CD4-positive, alpha-beta memory T cell (primary cell): ENCODE measurements around the gene CAMK2A. TPM values are rescaled to one million over a fixed set of nuclear protein-coding genes. Genes with fewer than 3 reads are reported as not detected.

Source experiments
- CTCF ChIA-PET: fragments of 350-600 bp; sonication (Branson Sonifier 250); formaldehyde crosslinking; loops from one replicate; lab custom pipeline; 2021; ENCODE audit warnings: inconsistent platforms; ENCODE audit not compliant: partially characterized antibody; lab: Charles Lee
- POLR2A ChIA-PET: fragments of 350-600 bp; sonication (Branson Sonifier 250); formaldehyde crosslinking; loops from one replicate; lab custom pipeline; 2021; ENCODE audit not compliant: partially characterized antibody; lab: Charles Lee
- DNase-seq, 5 donors: peaks; one replicate each; pipeline versions ENCODE4 v3.0.0 to v3.0.0-alpha.2; 2020 to 2022; ENCODE audit warnings: mixed read lengths in 1 of 5
- H3K27ac ChIP-seq: one replicate; pipeline ENCODE4 v1.7.0; 2013; ENCODE audit warnings: low read depth, low read length
- H3K27me3 ChIP-seq: 2 replicates; pipeline ENCODE4 v1.7.0; 2013; ENCODE audit warnings: mild to moderate bottlenecking, low read length, moderate library complexity; ENCODE audit not compliant: insufficient read depth
- H3K36me3 ChIP-seq: 2 replicates; pipeline ENCODE4 v1.7.0; 2013; ENCODE audit warnings: mild to moderate bottlenecking, low read length, moderate library complexity; ENCODE audit not compliant: insufficient read depth
- H3K4me1 ChIP-seq: 2 replicates; pipeline ENCODE4 v1.7.0; 2013; ENCODE audit warnings: mild to moderate bottlenecking, low read length, moderate library complexity; ENCODE audit not compliant: insufficient read depth
- H3K4me3 ChIP-seq, 2 donors: one replicate each; pipeline ENCODE4 v1.7.0; 2013; ENCODE audit warnings: low read length in 2 of 2, mild to moderate bottlenecking in 1 of 2
- H3K9me3 ChIP-seq, 2 donors: one replicate each; pipeline ENCODE4 v1.7.0; 2013; ENCODE audit warnings: low read length in 2 of 2, control low read depth in 1 of 2; ENCODE audit not compliant: control insufficient read depth in 1 of 2
- H3K27ac Mint-ChIP-seq, 7 donors: one replicate each; pipeline ENCODE4 v1.8.0; 2020 to 2021; ENCODE audit warnings: mixed read lengths in 7 of 7, mild to moderate bottlenecking in 6 of 7, inconsistent platforms in 3 of 7, moderate library complexity in 3 of 7
- H3K27me3 Mint-ChIP-seq, 2 donors: one replicate each; pipeline ENCODE4 v1.8.0; 2020 to 2021; ENCODE audit warnings: mixed read lengths in 2 of 2
- H3K36me3 Mint-ChIP-seq, 2 donors: one replicate each; pipeline ENCODE4 v1.8.0; 2020 to 2021; ENCODE audit warnings: mixed read lengths in 2 of 2, inconsistent platforms in 1 of 2, mild to moderate bottlenecking in 1 of 2
- H3K4me1 Mint-ChIP-seq, 4 donors: one replicate each; pipeline ENCODE4 v1.8.0; 2020 to 2021; ENCODE audit warnings: mixed read lengths in 4 of 4, mild to moderate bottlenecking in 1 of 4
- H3K4me3 Mint-ChIP-seq, 8 donors: one replicate each; pipeline ENCODE4 v1.8.0; 2020 to 2021; ENCODE audit warnings: mixed read lengths in 8 of 8, mild to moderate bottlenecking in 7 of 8, moderate library complexity in 6 of 8, inconsistent platforms in 3 of 8
- H3K9me3 Mint-ChIP-seq, 8 donors: one replicate each; pipeline ENCODE4 v1.8.0; 2020 to 2021; ENCODE audit warnings: mixed read lengths in 8 of 8, mild to moderate bottlenecking in 5 of 8, inconsistent platforms in 3 of 8, moderate library complexity in 1 of 8
- intact Hi-C: fragments of 100-400 bp; cut with micrococcal nuclease; formaldehyde crosslinking; loops from one replicate; pipeline ENCODE4 v1.15.1; 2023
- polyA plus RNA-seq, 2 donors: library from polyadenylated mRNA; unstranded; fragments of 300-500 nt; fragmentation: Illumina TruSeq; gene quantifications; one replicate each; pipeline ENCODE4 v1.2.3, GENCODE V29; 2021
- total RNA-seq, 2 experiments: library from RNA; stranded (reverse); gene quantifications; one replicate each; pipeline ENCODE4 v1.2.3, GENCODE V29; 2021

The CAMK2A gene
- total and polyA plus RNA-seq, 4 experiments from 2014 or later, result not detected

- Histone ChIP-seq H3K27ac (no peak overlapping the region), H3K4me1 (no peaks in the 10 kb centered on the region), H3K27me3 (no peaks in the 10 kb centered on the region), H3K9me3 (no peaks in the 10 kb centered on the region), H3K4me3 (no peak overlapping the region), H3K36me3 (no peaks in the 10 kb centered on the region)
- H3K36me3 Mint-ChIP-seq, result no peaks in the 10 kb centered on the region
- POLR2A ChIA-PET, result no interaction called here
- no peaks in the 10 kb centered on the region for H3K4me1 Mint-ChIP-seq
- no peaks in the 10 kb centered on the region for H3K9me3 Mint-ChIP-seq
- no peak overlapping the region for H3K4me3 Mint-ChIP-seq
- H3K27ac Mint-ChIP-seq, result no peak overlapping the region
- peaks cover 2 to 3% of the 10 kb centered on the region in 2 donors for H3K27me3 Mint-ChIP-seq
- no peak for DNase-seq
- CTCF ChIA-PET, result no interaction called here
- intact Hi-C loops, result no loop called here
Measured at GRCh38 chr5:150255659-150256409, 33.7 kb downstream of the CAMK2A start.

GRCh38 chr5:150254774-150255173 is 34.8 kb downstream of the CAMK2A start:
- H3K27me3 Mint-ChIP-seq, result peaks cover 2 to 6% of the 10 kb centered on the region in 2 donors
- Histone ChIP-seq H3K9me3 (no peaks in the 10 kb centered on the region), H3K36me3 (no peaks in the 10 kb centered on the region), H3K4me3 (no peak overlapping the region), H3K4me1 (no peaks in the 10 kb centered on the region), H3K27me3 (no peaks in the 10 kb centered on the region), H3K27ac (no peak overlapping the region)
- no peaks in the 10 kb centered on the region for H3K9me3 Mint-ChIP-seq
- CTCF ChIA-PET, result interaction anchor here (1.2 kb wide), 1 partner anchor 427 kb away, joined by 3 read pairs; no protein-coding TSS in a partner anchor
- intact Hi-C loops, result no loop called here
- no peaks in the 10 kb centered on the region for H3K36me3 Mint-ChIP-seq
- no peak overlapping the region for H3K4me3 Mint-ChIP-seq
- no peak overlapping the region for H3K27ac Mint-ChIP-seq
- DNase-seq, result no peak
- POLR2A ChIA-PET, result no interaction called here
- no peaks in the 10 kb centered on the region for H3K4me1 Mint-ChIP-seq

GRCh38 chr5:150254363-150254762 is 35.2 kb downstream of the CAMK2A start:
- ChIA-PET POLR2A (no interaction called here), CTCF (interaction anchor here (1.2 kb wide), 1 partner anchor 426 kb away, joined by 3 read pairs; no protein-coding TSS in a partner anchor)
- Histone ChIP-seq H3K9me3 (no peaks in the 10 kb centered on the region), H3K27me3 (no peaks in the 10 kb centered on the region), H3K4me3 (no peak overlapping the region), H3K27ac (no peak overlapping the region), H3K36me3 (no peaks in the 10 kb centered on the region), H3K4me1 (no peaks in the 10 kb centered on the region)
- DNase-seq, result no peak
- Mint-ChIP-seq H3K36me3 (no peaks in the 10 kb centered on the region), H3K9me3 (no peaks in the 10 kb centered on the region), H3K27me3 (peaks cover 2 to 7% of the 10 kb centered on the region in 2 donors), H3K27ac (no peak overlapping the region), H3K4me1 (no peaks in the 10 kb centered on the region), H3K4me3 (no peak overlapping the region)
- intact Hi-C loops, result no loop called here

- Histone ChIP-seq H3K4me3 (no peak overlapping the region), H3K4me1 (no peaks in the 10 kb centered on the region), H3K9me3 (no peaks in the 10 kb centered on the region), H3K27ac (no peak overlapping the region), H3K27me3 (no peaks in the 10 kb centered on the region), H3K36me3 (no peaks in the 10 kb centered on the region)
- Mint-ChIP-seq H3K4me1 (no peaks in the 10 kb centered on the region), H3K4me3 (no peak overlapping the region), H3K27ac (no peak overlapping the region), H3K27me3 (peaks cover 2 to 7% of the 10 kb centered on the region in 2 donors), H3K36me3 (no peaks in the 10 kb centered on the region), H3K9me3 (no peaks in the 10 kb centered on the region)
- POLR2A ChIA-PET, result no interaction called here
- DNase-seq, result no peak
- CTCF ChIA-PET, result no interaction called here
- intact Hi-C loops, result no loop called here
Measured at GRCh38 chr5:150253416-150254208, 36.0 kb downstream of the CAMK2A start.

- Histone ChIP-seq H3K27me3 (no peaks in the 10 kb centered on the region), H3K36me3 (no peaks in the 10 kb centered on the region), H3K27ac (no peak overlapping the region), H3K4me1 (no peaks in the 10 kb centered on the region), H3K9me3 (no peaks in the 10 kb centered on the region), H3K4me3 (no peak overlapping the region)
- Mint-ChIP-seq H3K4me1 (no peaks in the 10 kb centered on the region), H3K4me3 (no peak overlapping the region), H3K27me3 (peaks cover 2 to 7% of the 10 kb centered on the region in 2 donors), H3K27ac (no peak overlapping the region), H3K36me3 (no peaks in the 10 kb centered on the region), H3K9me3 (no peaks in the 10 kb centered on the region)
- POLR2A ChIA-PET, result no interaction called here
- intact Hi-C loops, result no loop called here
- CTCF ChIA-PET, result no interaction called here
- no peak for DNase-seq
Measured at GRCh38 chr5:150252489-150252888, 37.1 kb downstream of the CAMK2A start.

GRCh38 chr5:150251504-150251903 is 38.1 kb downstream of the CAMK2A start:
- Histone ChIP-seq H3K9me3 (no peaks in the 10 kb centered on the region), H3K4me3 (no peak overlapping the region), H3K36me3 (no peaks in the 10 kb centered on the region), H3K27ac (no peak overlapping the region), H3K27me3 (no peaks in the 10 kb centered on the region), H3K4me1 (no peaks in the 10 kb centered on the region)
- Mint-ChIP-seq H3K27ac (no peak overlapping the region), H3K4me1 (no peaks in the 10 kb centered on the region), H3K27me3 (peaks cover 2 to 7% of the 10 kb centered on the region in 2 donors), H3K4me3 (no peak overlapping the region), H3K9me3 (no peaks in the 10 kb centered on the region), H3K36me3 (no peaks in the 10 kb centered on the region)
- CTCF ChIA-PET, result no interaction called here
- intact Hi-C loops, result no loop called here
- no peak for DNase-seq
- POLR2A ChIA-PET, result no interaction called here

GRCh38 chr5:150249744-150250143 is 39.8 kb downstream of the CAMK2A start:
- Histone ChIP-seq H3K27me3 (no peaks in the 10 kb centered on the region), H3K9me3 (no peaks in the 10 kb centered on the region), H3K27ac (no peak overlapping the region), H3K4me3 (no peak overlapping the region), H3K4me1 (no peaks in the 10 kb centered on the region), H3K36me3 (no peaks in the 10 kb centered on the region)
- peaks cover 0 to 7% of the 10 kb centered on the region in 2 donors for H3K27me3 Mint-ChIP-seq
- DNase-seq, result no peak
- ChIA-PET CTCF (no interaction called here), POLR2A (no interaction called here)
- H3K36me3 Mint-ChIP-seq, result no peaks in the 10 kb centered on the region
- no peak overlapping the region for H3K4me3 Mint-ChIP-seq
- H3K9me3 Mint-ChIP-seq, result no peaks in the 10 kb centered on the region
- H3K27ac Mint-ChIP-seq, result no peak overlapping the region
- H3K4me1 Mint-ChIP-seq, result no peaks in the 10 kb centered on the region
- intact Hi-C loops, result no loop called here
